Measurements from ENCODE around the gene LRRC39.

LRRC39 gene

DNA sequence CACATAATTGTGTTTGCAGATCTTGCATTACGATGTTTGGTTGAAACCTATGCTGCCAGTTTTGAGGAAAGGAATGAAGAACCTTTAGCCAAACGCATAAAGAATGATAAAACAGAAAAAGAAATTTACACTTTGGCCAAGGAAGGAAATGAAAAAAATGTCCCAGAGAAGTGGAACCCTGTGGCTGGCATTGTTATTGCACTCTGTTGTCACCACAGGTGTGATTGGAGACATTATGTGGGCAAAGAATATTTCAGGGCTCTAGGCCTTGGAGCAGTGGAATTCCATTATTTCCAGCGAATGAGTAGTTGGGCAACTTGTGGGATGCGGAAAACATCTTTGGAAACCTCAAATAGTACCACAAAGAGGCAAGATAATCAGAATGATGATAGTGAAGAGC lies 30.2 kb downstream of the LRRC39 start:
- no peak for DNase-seq (ENCODE audit: low read depth in 2 of 2)

DNA sequence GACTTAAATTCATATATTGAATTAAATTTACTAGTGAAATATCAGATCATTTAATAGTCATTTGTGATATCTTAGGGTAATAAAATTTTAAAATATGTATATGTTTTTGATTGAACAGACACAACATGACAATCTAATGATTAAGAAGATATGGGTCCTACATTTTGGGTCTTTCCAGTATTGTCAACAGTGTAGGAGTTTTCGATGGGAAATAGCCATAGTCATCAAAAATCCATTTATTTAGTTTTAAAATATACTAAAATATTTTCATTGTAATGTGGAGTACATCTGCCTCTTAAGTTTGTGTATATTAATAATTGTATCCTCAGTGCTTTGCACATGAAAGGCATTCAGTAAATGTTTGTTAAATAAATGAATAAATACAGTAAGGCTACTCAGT lies 31.1 kb downstream of the LRRC39 start:
- DNase-seq (ENCODE audit: low read depth in 2 of 2), result no peak

DNA sequence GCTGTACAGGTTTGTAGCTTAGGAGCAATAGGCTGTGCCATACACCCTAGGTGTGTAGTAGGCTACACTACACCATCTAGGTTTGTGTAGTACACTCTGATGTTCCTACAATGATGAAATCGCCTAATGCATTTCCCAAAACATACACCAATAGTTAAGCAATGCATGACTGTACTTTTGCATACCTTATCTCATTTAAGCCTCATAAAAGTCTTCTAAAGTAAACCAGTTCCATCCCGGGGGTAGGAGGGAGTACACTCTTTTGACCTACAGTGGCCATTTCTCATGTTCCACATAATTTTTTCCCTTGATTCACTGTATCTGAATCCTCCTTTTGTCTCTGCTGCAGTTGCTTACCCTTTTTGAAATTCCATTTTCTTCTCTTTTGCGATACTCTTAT lies 32.9 kb downstream of the LRRC39 start:
- DNase-seq (ENCODE audit: low read depth in 2 of 2), result no peak

DNA sequence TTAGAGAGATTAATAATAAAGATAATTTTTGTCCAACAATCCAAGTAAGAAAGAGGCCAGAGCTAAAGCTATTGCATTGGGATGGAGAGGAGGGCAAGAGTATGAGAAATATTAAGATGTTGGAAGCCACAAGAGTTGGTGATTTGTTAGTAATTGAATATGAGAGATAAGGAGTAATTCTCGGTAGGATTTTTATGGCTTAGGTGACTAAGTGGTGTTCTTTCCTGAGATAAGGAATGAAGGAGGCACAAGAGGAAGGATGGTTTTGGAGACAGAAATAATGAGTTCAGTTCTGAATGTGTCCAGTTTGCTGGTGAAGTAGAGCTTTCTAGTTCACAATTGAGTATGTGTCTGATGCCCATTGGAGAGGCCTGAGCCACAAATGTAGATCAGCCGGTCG lies 35.7 kb downstream of the LRRC39 start:
- no peak for DNase-seq (ENCODE audit: low read depth in 2 of 2)

DNA sequence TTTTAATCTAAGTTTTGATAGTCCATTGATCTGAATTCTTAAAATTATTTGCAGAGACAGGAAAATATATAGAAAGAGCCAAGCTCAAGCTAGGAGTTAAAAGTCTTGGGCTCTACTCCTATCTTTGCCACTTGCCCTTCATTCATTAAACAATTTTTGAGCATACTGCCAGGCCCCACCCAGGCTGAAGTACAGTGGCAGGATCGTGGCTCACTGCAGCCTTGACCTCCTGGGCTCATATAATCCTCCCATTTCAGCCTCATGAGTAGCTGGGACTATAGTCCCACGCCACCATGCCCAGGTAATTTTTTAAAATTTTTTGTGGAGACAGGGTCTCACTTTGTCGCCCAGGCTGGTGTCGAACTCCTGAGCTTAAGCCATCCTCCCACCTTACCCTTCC lies 36.9 kb downstream of the LRRC39 start:
- DNase-seq (ENCODE audit: low read depth in 2 of 2), result no peak

DNA sequence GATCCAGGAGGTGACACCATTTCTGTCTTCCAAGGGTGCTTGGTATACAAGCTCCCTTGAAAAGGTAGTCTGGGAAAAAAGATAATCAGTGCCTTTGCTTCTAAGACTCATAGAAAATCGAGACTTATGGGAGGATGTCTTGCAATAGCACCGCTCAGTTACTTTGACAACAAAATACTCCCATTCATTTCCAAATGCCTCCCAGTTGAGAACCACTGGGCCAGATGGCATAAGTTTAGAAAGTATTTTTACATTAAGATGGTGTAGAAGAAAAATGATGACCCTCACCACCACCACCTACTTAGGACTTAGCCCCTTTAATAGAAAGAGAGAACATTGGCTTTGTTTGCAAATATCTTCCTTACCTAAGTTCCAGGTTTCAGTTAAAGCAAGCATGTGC lies 40.5 kb downstream of the LRRC39 start:
- no peak for DNase-seq (ENCODE audit: low read depth in 2 of 2)

DNA sequence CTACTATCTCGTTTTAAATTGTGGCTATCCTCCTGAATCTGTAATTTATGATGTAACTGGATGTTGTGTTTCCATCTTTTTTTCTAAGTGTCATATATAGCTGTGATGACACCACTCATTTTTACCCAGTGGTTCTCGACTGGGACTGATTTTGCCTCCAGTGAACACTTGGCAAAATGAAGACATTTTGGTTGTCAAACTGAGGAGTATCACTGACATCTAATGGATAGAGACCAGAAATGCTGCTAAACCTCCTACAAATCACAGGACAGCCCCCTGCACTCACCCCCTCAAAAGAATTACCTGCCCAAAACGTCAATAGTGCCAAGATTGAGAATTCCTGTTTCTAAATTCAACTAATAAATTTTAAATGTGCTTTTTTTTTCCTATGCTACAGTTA lies 43.2 kb downstream of the LRRC39 start:
- no peak for DNase-seq (ENCODE audit: low read depth in 2 of 2)

DNA sequence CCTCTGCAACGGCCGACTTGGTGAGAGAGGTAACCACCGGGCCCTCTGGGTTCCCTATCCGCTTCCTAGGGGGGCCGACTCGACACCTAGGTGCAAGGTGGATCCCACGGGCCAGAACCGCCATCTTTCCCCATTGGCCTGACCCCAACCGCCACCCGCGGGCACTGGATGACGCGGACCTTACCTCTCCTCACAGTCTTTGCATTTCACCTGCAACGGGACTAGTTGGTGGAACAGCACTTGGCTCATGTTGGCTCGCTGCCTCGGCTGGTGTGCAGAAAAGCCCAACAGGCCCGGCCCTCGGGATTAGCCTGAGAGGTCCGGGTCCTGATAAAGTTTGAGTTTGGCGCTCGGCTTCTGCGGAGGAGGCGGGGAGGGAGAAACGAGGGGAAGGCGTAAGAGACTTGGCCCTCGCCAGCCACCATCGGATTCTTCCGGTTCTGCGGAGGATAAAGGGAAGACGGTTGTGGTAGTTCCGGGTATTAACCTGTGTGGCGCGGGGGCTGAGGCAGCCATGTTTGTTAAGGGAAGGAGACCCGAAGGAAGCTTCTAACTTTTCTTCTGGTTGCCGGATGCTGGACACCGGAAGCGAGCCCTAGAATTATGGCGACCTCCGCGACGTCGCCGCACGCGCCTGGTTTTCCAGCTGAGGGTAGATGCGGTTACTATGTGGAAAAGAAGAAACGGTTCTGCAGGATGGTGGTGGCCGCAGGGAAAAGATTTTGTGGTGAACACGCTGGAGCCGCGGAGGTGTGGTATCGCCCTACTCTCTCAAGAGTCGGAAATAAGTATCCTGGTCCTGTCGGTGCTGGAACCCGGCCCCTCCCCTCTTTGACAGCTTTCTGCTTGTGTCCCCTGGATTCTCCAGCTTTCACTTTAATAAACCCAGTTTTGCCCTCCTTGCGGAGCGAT lies 45.2 kb downstream of the LRRC39 start, which contains the start of the genes SASS6 and TRMT13:
TSS of gene SASS6 (minus strand) at position 365 of the 912 bp plus-strand sequence. CDS start at position 249, 116 bp downstream.
TSS of gene TRMT13 (plus strand) at position 598 of the 912 bp plus-strand sequence. CDS start at position 604, 6 bp downstream.
- peak; percentile 91 to 93 for DNase-seq (ENCODE audit: low read depth in 2 of 2)

DNA sequence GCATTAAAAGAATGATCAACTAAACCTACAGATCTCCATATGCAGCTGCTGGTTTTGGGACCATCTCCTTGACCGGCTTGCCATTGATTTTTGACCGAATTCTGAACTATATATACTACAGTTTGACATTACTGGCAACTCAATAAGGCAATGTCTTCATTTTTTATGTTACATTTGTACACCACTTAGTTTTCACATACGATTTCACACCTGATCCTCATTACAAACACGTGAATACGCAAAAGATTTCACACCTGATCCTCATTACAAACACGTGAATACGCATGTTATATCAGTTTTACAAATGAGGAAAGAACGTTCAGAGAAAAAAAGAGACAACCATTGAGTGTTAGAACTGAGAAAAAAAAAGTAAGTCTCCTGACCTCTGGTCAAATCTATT lies 46.4 kb downstream of the LRRC39 start:
- DNase-seq (ENCODE audit: low read depth in 2 of 2), result no peak

DNA sequence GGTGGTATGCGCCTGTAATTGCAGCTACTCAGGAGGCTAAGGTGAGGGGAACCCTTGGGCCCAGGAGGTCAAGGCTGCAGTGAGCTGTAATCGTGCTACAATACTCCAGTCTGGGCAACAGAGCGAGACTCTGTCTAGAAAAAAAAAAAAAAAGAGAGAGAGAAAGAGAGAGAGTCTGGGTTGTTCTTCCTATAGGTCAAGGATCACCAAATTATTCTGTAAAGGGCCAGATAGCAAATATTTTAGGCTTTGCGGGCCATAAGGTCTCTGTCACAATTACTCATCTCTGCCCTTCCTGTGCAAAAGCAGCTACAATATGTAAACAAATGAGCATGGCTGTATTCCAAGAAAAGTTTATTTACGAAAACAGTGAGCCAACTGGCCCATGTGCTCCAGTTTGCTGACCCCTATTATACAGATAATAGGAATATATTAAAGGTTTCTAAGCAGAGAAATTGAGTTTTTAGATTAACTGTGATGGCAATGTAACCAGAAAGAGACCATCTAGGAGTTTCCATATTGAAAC lies 47.4 kb downstream of the LRRC39 start:
- DNase-seq (ENCODE audit: low read depth in 2 of 2), result no peak

DNA sequence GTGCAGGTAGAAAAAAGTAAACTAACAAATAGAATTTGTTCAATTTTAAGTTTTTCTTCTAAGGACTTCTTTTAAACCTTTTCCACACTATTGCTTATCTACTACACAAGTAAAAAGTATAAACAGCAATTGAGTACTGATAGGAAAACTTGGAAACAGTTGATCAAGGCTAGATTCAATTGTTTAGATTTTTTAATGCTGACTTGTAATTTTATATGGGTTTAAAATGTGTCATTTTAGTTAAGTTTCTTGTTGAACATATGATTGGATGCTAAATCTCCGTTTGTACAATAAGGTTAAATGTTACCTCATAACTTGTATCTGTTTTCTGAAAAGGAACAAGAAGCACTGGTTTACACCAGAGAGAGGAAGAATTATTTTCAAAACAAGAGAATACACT lies 50.8 kb downstream of the LRRC39 start:
- DNase-seq (ENCODE audit: low read depth in 2 of 2), result no peak

DNA sequence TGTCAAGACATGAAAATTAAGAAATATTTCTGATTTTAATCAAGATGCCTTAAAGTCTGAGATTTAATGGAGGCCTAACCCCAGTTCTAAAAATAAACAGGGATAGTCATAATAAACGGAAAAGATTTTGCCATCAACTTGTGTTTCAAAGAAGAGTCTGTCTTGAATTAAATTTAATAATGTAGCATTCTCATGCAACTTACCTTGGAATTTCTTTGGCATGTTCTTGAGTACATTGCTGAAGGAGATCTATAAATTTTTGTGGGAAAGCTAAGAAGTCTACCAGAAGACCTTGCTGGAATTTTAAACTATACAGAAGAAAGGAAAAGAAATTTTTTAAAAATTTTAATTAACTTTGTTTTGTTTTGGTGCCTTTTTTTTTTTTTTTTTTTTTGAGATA lies 55.9 kb downstream of the LRRC39 start:
- no peak for DNase-seq (ENCODE audit: low read depth in 2 of 2)

DNA sequence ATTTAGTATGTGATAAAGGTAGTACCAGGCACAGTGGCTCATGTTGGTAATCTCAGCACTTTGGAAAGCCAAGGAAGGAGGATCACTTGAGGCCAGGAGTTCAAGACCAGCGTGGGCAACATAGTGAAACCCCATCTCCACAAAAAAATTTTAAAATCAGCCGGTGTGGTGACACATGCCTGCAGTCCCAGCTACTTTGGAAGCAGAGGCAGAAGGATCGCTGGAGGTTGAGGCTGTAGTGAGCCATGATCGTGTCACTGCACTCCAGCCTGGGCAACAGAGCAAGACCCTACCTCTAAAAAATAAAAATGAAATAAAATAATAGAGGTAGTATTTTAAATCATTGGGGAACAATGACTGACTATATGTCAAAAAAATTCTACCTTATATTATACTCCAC lies 62.5 kb downstream of the LRRC39 start:
- DNase-seq (ENCODE audit: low read depth in 2 of 2), result no peak

DNA sequence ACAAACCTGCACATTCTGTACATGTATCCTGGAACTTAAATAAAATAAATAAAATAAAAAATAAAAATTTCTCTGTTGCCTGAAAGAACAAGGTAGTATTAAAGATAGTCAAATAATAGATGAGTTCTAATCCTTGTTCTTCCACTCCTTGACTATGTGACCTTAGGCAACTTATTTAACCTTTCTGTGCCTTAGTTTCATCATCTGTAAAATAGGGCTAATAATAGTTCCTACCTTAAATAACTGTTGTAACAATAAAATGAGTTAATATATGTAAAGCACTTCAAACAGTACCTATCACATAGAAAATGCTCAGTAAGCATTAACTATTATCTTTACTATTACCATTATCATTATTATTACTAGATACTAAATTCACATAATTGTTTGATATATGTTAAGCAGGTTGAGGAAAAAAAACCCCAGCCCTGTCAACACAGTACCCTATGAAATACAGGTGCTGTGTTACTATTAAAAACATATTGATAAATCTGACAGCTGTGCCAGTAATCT lies 68.4 kb downstream of the LRRC39 start:
- DNase-seq (ENCODE audit: low read depth in 2 of 2), result no peak

DNA sequence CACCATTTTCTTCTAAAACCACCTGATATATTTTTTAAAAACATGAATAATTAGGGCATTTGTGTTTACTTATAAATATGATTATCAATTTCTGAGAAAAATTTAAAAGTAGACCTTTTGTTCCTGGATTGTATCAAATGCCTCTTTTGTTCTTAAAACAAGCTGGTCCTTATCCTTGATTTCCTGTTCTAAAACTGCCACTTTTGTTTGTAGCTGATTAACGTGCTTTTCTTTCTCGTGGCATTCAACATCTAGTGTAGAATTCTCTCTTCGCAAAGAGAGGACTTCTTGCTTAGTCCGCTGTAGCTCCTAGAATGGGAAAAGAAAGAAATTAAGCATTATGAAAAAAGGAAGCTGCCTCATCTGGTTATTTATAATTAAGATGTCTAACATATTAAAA lies 70.4 kb downstream of the LRRC39 start:
- DNase-seq (ENCODE audit: low read depth in 2 of 2), result no peak

DNA sequence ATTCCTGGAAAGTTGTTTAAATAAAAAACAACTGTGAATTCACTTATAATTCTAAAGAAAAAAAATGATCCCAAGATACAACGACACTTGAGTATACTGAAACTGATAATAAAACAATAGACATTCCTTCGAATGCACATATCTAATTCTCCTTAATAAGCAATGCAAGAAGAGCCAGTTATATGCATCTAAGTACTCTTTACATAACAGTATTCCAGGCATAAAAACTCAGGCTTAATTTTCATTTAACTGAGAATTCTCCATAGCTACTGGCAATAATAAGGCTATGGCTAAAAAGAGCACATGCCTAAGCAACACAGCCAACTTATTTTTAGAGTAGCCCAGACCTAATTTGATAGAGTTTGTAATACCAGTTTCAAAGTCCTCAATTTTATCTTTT lies 76.5 kb downstream of the LRRC39 start:
- DNase-seq (ENCODE audit: low read depth in 2 of 2), result no peak

DNA sequence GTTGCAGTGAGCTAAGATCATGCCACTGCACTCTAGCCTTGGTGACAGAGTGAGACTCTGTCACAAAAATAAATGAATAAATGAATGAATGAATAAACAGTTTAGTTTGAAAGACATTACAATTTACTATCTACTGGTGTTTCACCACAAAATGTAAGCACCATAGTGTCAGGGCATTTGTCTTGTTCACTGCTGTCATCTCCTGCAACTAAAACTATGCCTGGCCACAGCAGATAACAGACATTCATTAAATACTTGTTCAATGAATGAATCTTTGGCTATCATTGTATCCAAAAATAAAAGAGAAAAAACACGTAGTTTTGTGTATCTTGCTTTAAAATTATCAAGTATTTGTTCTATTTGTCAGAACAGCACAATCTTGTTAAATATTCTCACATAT lies 77.9 kb downstream of the LRRC39 start:
- no peak for DNase-seq (ENCODE audit: low read depth in 2 of 2)

Measured in stimulated activated CD4-positive, alpha-beta T cell treated with anti-CD3 and anti-CD28 coated beads, Interleukin-15, amount 100 ng/mL, for 48 hours (primary cell).